ENCODE data around the gene MFSD6. TPM values are rescaled to one million over a fixed set of nuclear protein-coding genes. Genes with fewer than 3 reads are reported as not detected.

The MFSD6 gene
- total RNA-seq, 1 experiment from 2014 or later: 4.7 TPM

GRCh38 chr2:190425221-190425866 is 17.2 kb downstream of the MFSD6 start:
- no peaks in the 10 kb centered on the region for H3K4me1 Mint-ChIP-seq
- H3K27me3 Mint-ChIP-seq (ENCODE audit: low read depth): no peaks in the 10 kb centered on the region
- TF ChIP-seq CREM (CRISPR knock-in tag; IDR thresholded peaks at IDR 0.05): no peak
- TF ChIP-seq ZNF317 (CRISPR knock-in tag; IDR thresholded peaks at IDR 0.05; ENCODE audit: borderline replicate concordance, low read depth): no peak
- no peak for TF ChIP-seq MYBL2 (CRISPR knock-in tag; IDR thresholded peaks at IDR 0.05)
- no peak for TF ChIP-seq GABPB1 (CRISPR knock-in tag; IDR thresholded peaks at IDR 0.05)
- TF ChIP-seq, protein P1, sequence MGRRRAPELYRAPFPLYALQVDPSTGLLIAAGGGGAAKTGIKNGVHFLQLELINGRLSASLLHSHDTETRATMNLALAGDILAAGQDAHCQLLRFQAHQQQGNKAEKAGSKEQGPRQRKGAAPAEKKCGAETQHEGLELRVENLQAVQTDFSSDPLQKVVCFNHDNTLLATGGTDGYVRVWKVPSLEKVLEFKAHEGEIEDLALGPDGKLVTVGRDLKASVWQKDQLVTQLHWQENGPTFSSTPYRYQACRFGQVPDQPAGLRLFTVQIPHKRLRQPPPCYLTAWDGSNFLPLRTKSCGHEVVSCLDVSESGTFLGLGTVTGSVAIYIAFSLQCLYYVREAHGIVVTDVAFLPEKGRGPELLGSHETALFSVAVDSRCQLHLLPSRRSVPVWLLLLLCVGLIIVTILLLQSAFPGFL (CRISPR knock-in tag; IDR thresholded peaks at IDR 0.05; ENCODE audit: borderline replicate concordance): no peak
- TF ChIP-seq HMGXB4 (CRISPR knock-in tag; IDR thresholded peaks at IDR 0.05): no peak
- peaks cover 4% of the 10 kb centered on the region; the same call in 1 of the 2 replicates for H3K9me3 Mint-ChIP-seq
- ATAC-seq (no peak), DNase-seq (ENCODE audit: low spot score) (no peak)
- ChIA-PET POLR2A (no interaction called here), CTCF (no interaction called here)
- no peak overlapping the region for H3K4me3 Mint-ChIP-seq
- H3K36me3 Mint-ChIP-seq: no peaks in the 10 kb centered on the region
- no peak overlapping the region for H3K27ac Mint-ChIP-seq

GRCh38 chr2:190425883-190426658 is 17.9 kb downstream of the MFSD6 start:
- DNase-seq (ENCODE audit: low spot score) (no peak), ATAC-seq (no peak)
- Mint-ChIP-seq H3K4me1 (no peaks in the 10 kb centered on the region), H3K36me3 (no peaks in the 10 kb centered on the region), H3K9me3 (peaks cover 4% of the 10 kb centered on the region; the same call in 1 of the 2 replicates), H3K27me3 (ENCODE audit: low read depth) (no peaks in the 10 kb centered on the region), H3K4me3 (no peak overlapping the region), H3K27ac (no peak overlapping the region)
- ChIA-PET POLR2A (no interaction called here), CTCF (no interaction called here)
- no peak for TF ChIP-seq NR3C1 (CRISPR knock-in tag; conservative IDR thresholded peaks at IDR 0.05; ENCODE audit: low read depth)
- TF ChIP-seq TP53 (CRISPR knock-in tag; IDR thresholded peaks at IDR 0.05): no peak
- TF ChIP-seq ZNF317 (CRISPR knock-in tag; IDR thresholded peaks at IDR 0.05; ENCODE audit: borderline replicate concordance, low read depth): no peak
- TF ChIP-seq AR (CRISPR knock-in tag; IDR thresholded peaks at IDR 0.05): no peak
- TF ChIP-seq ZNF263 (CRISPR knock-in tag; IDR thresholded peaks at IDR 0.05; ENCODE audit: low read depth): no peak
- TF ChIP-seq, protein P2, sequence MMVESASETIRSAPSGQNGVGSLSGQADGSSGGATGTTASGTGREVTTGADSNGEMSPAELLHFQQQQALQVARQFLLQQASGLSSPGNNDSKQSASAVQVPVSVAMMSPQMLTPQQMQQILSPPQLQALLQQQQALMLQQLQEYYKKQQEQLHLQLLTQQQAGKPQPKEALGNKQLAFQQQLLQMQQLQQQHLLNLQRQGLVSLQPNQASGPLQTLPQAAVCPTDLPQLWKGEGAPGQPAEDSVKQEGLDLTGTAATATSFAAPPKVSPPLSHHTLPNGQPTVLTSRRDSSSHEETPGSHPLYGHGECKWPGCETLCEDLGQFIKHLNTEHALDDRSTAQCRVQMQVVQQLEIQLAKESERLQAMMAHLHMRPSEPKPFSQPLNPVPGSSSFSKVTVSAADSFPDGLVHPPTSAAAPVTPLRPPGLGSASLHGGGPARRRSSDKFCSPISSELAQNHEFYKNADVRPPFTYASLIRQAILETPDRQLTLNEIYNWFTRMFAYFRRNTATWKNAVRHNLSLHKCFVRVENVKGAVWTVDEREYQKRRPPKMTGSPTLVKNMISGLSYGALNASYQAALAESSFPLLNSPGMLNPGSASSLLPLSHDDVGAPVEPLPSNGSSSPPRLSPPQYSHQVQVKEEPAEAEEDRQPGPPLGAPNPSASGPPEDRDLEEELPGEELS (CRISPR knock-in tag; IDR thresholded peaks at IDR 0.05): no peak
- TF ChIP-seq ZNF396 (CRISPR knock-in tag; IDR thresholded peaks at IDR 0.05; ENCODE audit: borderline replicate concordance): no peak
- TF ChIP-seq ETV6 (CRISPR knock-in tag; IDR thresholded peaks at IDR 0.05): no peak
- TF ChIP-seq GTF2I (CRISPR knock-in tag; conservative IDR thresholded peaks at IDR 0.05): no peak
- TF ChIP-seq ZNF425 (CRISPR knock-in tag; conservative IDR thresholded peaks at IDR 0.05): no peak
- no peak for TF ChIP-seq PRDM15 (CRISPR knock-in tag; IDR thresholded peaks at IDR 0.05)
- TF ChIP-seq, protein P3, sequence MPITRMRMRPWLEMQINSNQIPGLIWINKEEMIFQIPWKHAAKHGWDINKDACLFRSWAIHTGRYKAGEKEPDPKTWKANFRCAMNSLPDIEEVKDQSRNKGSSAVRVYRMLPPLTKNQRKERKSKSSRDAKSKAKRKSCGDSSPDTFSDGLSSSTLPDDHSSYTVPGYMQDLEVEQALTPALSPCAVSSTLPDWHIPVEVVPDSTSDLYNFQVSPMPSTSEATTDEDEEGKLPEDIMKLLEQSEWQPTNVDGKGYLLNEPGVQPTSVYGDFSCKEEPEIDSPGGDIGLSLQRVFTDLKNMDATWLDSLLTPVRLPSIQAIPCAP (CRISPR knock-in tag; IDR thresholded peaks at IDR 0.05): no peak
- TF ChIP-seq IRF2 (CRISPR knock-in tag; IDR thresholded peaks at IDR 0.05; ENCODE audit: borderline replicate concordance, low read depth): no peak
